GM18505 (cell line): ENCODE measurements around the gene SETD1A.

Source experiments
- ATAC-seq: cut with Tn5 transposase; IDR thresholded peaks from one replicate; pipeline ENCODE4 v1.9.1; 2021; ENCODE audit not compliant: unreplicated experiment
- POLR2A ChIP-seq: IDR thresholded peaks from 4 replicates; pipeline ENCODE4 v1.6.1; 2011; ENCODE audit warnings: borderline replicate concordance; ENCODE audit not compliant: insufficient read depth, insufficient read length; ENCODE audit errors: extremely low read depth

SETD1A gene

GRCh38 chr16:30942426-30942806 lies 15.1 kb upstream of the SETD1A start:
- ATAC-seq: peak; percentile 7
- no peak for TF ChIP-seq POLR2A

GRCh38 chr16:30944352-30944751 lies 13.2 kb upstream of the SETD1A start:
- TF ChIP-seq POLR2A: no peak
- no peak for ATAC-seq

- TF ChIP-seq POLR2A: no peak
- no peak for ATAC-seq
Measured at GRCh38 chr16:30946671-30947540, 10.6 kb upstream of the SETD1A start.

GRCh38 chr16:30947541-30947858 lies 10.1 kb upstream of the SETD1A start:
- TF ChIP-seq POLR2A: no peak
- no peak for ATAC-seq

GRCh38 chr16:30947859-30948666 lies 9.5 kb upstream of the SETD1A start:
- no peak for TF ChIP-seq POLR2A
- peak; percentile 3 for ATAC-seq

GRCh38 chr16:30948667-30949649 lies 8.6 kb upstream of the SETD1A start, which contains the start of gene ORAI3:
TSS of gene ORAI3 (plus strand) at chr16:30949068. CDS start at chr16:30949290, 222 bp downstream.
- peak; percentile 72 for ATAC-seq
- TF ChIP-seq POLR2A: peak; percentile 89

GRCh38 chr16:30949650-30950515 lies 7.7 kb upstream of the SETD1A start:
- peak; percentile 89 for TF ChIP-seq POLR2A

GRCh38 chr16:30950516-30951065 lies 7.0 kb upstream of the SETD1A start:
- no peak for ATAC-seq
- no peak for TF ChIP-seq POLR2A

More at GRCh38 chr16:30949650-30950515, 7.7 kb upstream of the SETD1A start:
- ATAC-seq: peak; percentile 44

- no peak for ATAC-seq
- no peak for TF ChIP-seq POLR2A
Measured at GRCh38 chr16:30951193-30951592, 6.4 kb upstream of the SETD1A start.

GRCh38 chr16:30951750-30952149 lies 5.8 kb upstream of the SETD1A start:
- ATAC-seq: no peak

GRCh38 chr16:30953111-30953510 lies 4.4 kb upstream of the SETD1A start:
- no peak for TF ChIP-seq POLR2A
- ATAC-seq: no peak

More at GRCh38 chr16:30951750-30952149, 5.8 kb upstream of the SETD1A start:
- TF ChIP-seq POLR2A: no peak
